Fibroblast of lung (primary cell): Measurements from ENCODE around the gene DNAH3. TPM values are rescaled to one million over a fixed set of nuclear protein-coding genes. Genes with fewer than 3 reads are reported as not detected.

ENCODE experiments used
- DNase-seq, 2 donors: peaks; one replicate each; pipeline versions ENCODE4 v3.0.0 to v3.0.0-alpha.2; 2010; ENCODE audit warnings: low read depth in 2 of 2
- H2AFZ ChIP-seq: 2 replicates; pipeline ENCODE4 v1.5.1; 2012; ENCODE audit warnings: low read length, control low read depth, inconsistent platforms
- H3K27ac ChIP-seq: 2 replicates; pipeline ENCODE4 v1.5.1; 2011; ENCODE audit warnings: low read length, control low read depth; ENCODE audit not compliant: insufficient read depth
- H3K27me3 ChIP-seq: 2 replicates; pipeline ENCODE4 v1.5.1; 2011; ENCODE audit warnings: mild to moderate bottlenecking, low read length; ENCODE audit not compliant: control insufficient read depth, insufficient read depth
- H3K36me3 ChIP-seq: 2 replicates; pipeline ENCODE4 v1.5.1; 2011; ENCODE audit warnings: low read length; ENCODE audit not compliant: control insufficient read depth, insufficient read depth
- H3K4me1 ChIP-seq: 2 replicates; pipeline ENCODE4 v1.5.1; 2011; ENCODE audit warnings: low read length; ENCODE audit not compliant: control insufficient read depth, insufficient read depth; ENCODE audit errors: extremely low read depth
- H3K4me2 ChIP-seq: 2 replicates; pipeline ENCODE4 v1.5.1; 2011; ENCODE audit warnings: low read length, control low read depth; ENCODE audit not compliant: insufficient read depth; ENCODE audit errors: extremely low read depth
- H3K4me3 ChIP-seq, 4 experiments: fragments of 200-600 bp in 1 of 4; sonication (generic) in 1 of 4; replicated peaks in 1 of 4; 2 replicates each; pipeline ENCODE4 v1.5.1; 2011 to 2016; ENCODE audit warnings: low read length in 4 of 4, low read depth in 3 of 4, mild to moderate bottlenecking in 3 of 4, control low read depth in 2 of 4, inconsistent platforms in 1 of 4, mixed read lengths in 1 of 4; ENCODE audit not compliant: insufficient read depth in 1 of 4; ENCODE audit errors: control extremely low read depth in 1 of 4
- H3K79me2 ChIP-seq: 2 replicates; pipeline ENCODE4 v1.5.1; 2012; ENCODE audit warnings: mild to moderate bottlenecking, low read length, inconsistent platforms; ENCODE audit not compliant: control insufficient read depth, insufficient read depth
- H3K9ac ChIP-seq: 2 replicates; pipeline ENCODE4 v1.5.1; 2011; ENCODE audit warnings: mild to moderate bottlenecking, low read length, control low read depth; ENCODE audit not compliant: insufficient read depth
- H3K9me3 ChIP-seq: 2 replicates; pipeline ENCODE4 v1.5.1; 2012; ENCODE audit warnings: low read depth, low read length; ENCODE audit not compliant: control insufficient read depth, insufficient read depth
- H4K20me1 ChIP-seq: 2 replicates; pipeline ENCODE4 v1.5.1; 2011; ENCODE audit warnings: low read length; ENCODE audit not compliant: control insufficient read depth, insufficient read depth; ENCODE audit errors: extremely low read depth
- CTCF ChIP-seq, 2 donors: IDR thresholded peaks in 1 of 2; conservative IDR thresholded peaks in 1 of 2; 1 replicate in 1 of 2; 2 replicates in 1 of 2; pipeline ENCODE4 v1.5.1; 2011 to 2012; ENCODE audit warnings: low read length in 2 of 2, control low read depth in 1 of 2, inconsistent platforms in 1 of 2, low read depth in 1 of 2, mild to moderate bottlenecking in 1 of 2
- EZH2 ChIP-seq: IDR thresholded peaks from 2 replicates; pipeline ENCODE4 v1.5.1; 2012; ENCODE audit warnings: low read length, control low read depth, mild to moderate bottlenecking; ENCODE audit errors: missing control alignments
- polyA plus RNA-seq, 2 donors: library from polyadenylated mRNA; depleted of rRNA in 1 of 2; stranded (reverse) in 1 of 2; unstranded in 1 of 2; fragments of >200 nt; gene quantifications; 2 replicates each; pipeline ENCODE4 v1.2.1, GENCODE V29; 2011 to 2012; ENCODE audit warnings: missing spikeins in 1 of 2
- total RNA-seq: library from RNA; depleted of rRNA; stranded (reverse); fragments of >200 nt; gene quantifications from 2 replicates; pipeline ENCODE4 v1.2.1, GENCODE V29; 2014

The DNAH3 gene
- total and polyA plus RNA-seq, 2 donors (not counting 1 experiment from before 2014, with no cell fraction given), result not detected

- peaks cover 38% of the 10 kb centered on the region for H3K79me2 ChIP-seq
- H4K20me1 ChIP-seq, result no peaks in the 10 kb centered on the region
- no peak overlapping the region for H2AFZ ChIP-seq
- no peaks in the 10 kb centered on the region for H3K36me3 ChIP-seq
- peak overlapping the region; percentile 30 for H3K4me2 ChIP-seq
- DNase-seq, result no peak
- H3K27ac ChIP-seq, result peak overlapping the region; percentile 93
- H3K4me3 ChIP-seq, result no peak overlapping the region
- TF ChIP-seq EZH2 (no peak), CTCF (conservative IDR thresholded peaks at IDR 0.05 in 1 of 2, IDR thresholded peaks at IDR 0.05 in 1 of 2; ENCODE audit: low read depth in 1 of 2, low read length in 2 of 2) (no peak)
- no peak overlapping the region for H3K9ac ChIP-seq
- no peaks in the 10 kb centered on the region for H3K27me3 ChIP-seq
- peaks cover 47% of the 10 kb centered on the region for H3K4me1 ChIP-seq
- no peaks in the 10 kb centered on the region for H3K9me3 ChIP-seq
These were observed 246.6 kb downstream of the DNAH3 start for GRCh38 chr16:20903899-20904506.

GRCh38 chr16:20903116-20903898, 247.3 kb downstream of the DNAH3 start:
- no peaks in the 10 kb centered on the region for H4K20me1 ChIP-seq
- H3K4me3 ChIP-seq, result no peak overlapping the region
- peaks cover 47% of the 10 kb centered on the region for H3K4me1 ChIP-seq
- H3K27ac ChIP-seq, result peak overlapping the region; percentile 93
- no peak overlapping the region for H3K9ac ChIP-seq
- no peaks in the 10 kb centered on the region for H3K9me3 ChIP-seq
- H3K27me3 ChIP-seq, result no peaks in the 10 kb centered on the region
- no peak for DNase-seq
- no peaks in the 10 kb centered on the region for H3K36me3 ChIP-seq
- no peak overlapping the region for H3K4me2 ChIP-seq
- no peak overlapping the region for H2AFZ ChIP-seq
- peaks cover 45% of the 10 kb centered on the region for H3K79me2 ChIP-seq
- TF ChIP-seq EZH2 (no peak), CTCF (conservative IDR thresholded peaks at IDR 0.05 in 1 of 2, IDR thresholded peaks at IDR 0.05 in 1 of 2; ENCODE audit: low read depth in 1 of 2, low read length in 2 of 2) (no peak)

- Histone ChIP-seq H3K27ac (peak overlapping the region; percentile 99), H3K36me3 (no peaks in the 10 kb centered on the region), H3K4me3 (no peak overlapping the region), H2AFZ (no peak overlapping the region), H3K27me3 (no peaks in the 10 kb centered on the region), H3K9ac (no peak overlapping the region), H3K4me2 (no peak overlapping the region), H3K4me1 (peaks cover 49% of the 10 kb centered on the region), H3K79me2 (peaks cover 51% of the 10 kb centered on the region), H3K9me3 (no peaks in the 10 kb centered on the region), H4K20me1 (no peaks in the 10 kb centered on the region)
- TF ChIP-seq EZH2 (no peak), CTCF (conservative IDR thresholded peaks at IDR 0.05 in 1 of 2, IDR thresholded peaks at IDR 0.05 in 1 of 2; ENCODE audit: low read depth in 1 of 2, low read length in 2 of 2) (no peak)
- DNase-seq, result no peak
These were observed 248.2 kb downstream of the DNAH3 start for GRCh38 chr16:20902426-20902825.
